Esophagus squamous epithelium (tissue), 5 donors: ENCODE data around the gene STS. TPM values are rescaled to one million over a fixed set of nuclear protein-coding genes. Genes with fewer than 3 reads are reported as not detected.

Experiments
- DNase-seq: peaks from one replicate; lab custom pipeline; 2025; lab: John Stamatoyannopoulos, UW
- H3K27ac ChIP-seq, 4 donors: fragments of 200-600 bp; sonication (generic); one replicate each; pipeline ENCODE4 v1.5.1; 2016 to 2019; ENCODE audit warnings: mild to moderate bottlenecking in 1 of 4
- H3K27me3 ChIP-seq, 4 donors: fragments of 200-600 bp; sonication (generic); 1 replicate in 3 of 4; 2 replicates in 1 of 4; pipeline versions ENCODE4 v1.5.1 to v1.6.0; 2017 to 2021; ENCODE audit warnings: antibody characterized with exemption in 1 of 4
- H3K36me3 ChIP-seq, 3 donors: fragments of 200-600 bp; sonication (generic); one replicate each; pipeline ENCODE4 v1.5.1; 2016 to 2019
- H3K4me1 ChIP-seq, 3 donors: fragments of 200-600 bp; sonication (generic); one replicate each; pipeline ENCODE4 v1.5.1; 2017 to 2019
- H3K4me3 ChIP-seq, 4 donors: fragments of 200-600 bp; sonication (generic); 1 replicate in 3 of 4; 2 replicates in 1 of 4; pipeline ENCODE4 v1.5.1; 2016 to 2019; ENCODE audit warnings: mild to moderate bottlenecking in 2 of 4, moderate library complexity in 1 of 4
- H3K9me3 ChIP-seq, 3 donors: fragments of 200-600 bp; sonication (generic); one replicate each; pipeline ENCODE4 v1.5.1; 2016 to 2019
- POLR2A ChIP-seq, 4 donors: fragments of 450-650 bp; IDR thresholded peaks; one replicate each; pipeline ENCODE4 v1.6.1; 2017; ENCODE audit warnings: antibody characterized with exemption in 4 of 4, mild to moderate bottlenecking in 4 of 4, moderate library complexity in 3 of 4
- WGBS, 2 donors: methylation state at CpG; one replicate each; pipeline ENCODE4 v1.1.5; 2018; 5-methylcytosine and 5-hydroxymethylcytosine counted together
- intact Hi-C: fragments of 100-400 bp; cut with DNase I; formaldehyde crosslinking; loops from one replicate; pipeline ENCODE4 v1.15.0; 2022
- total RNA-seq, 4 donors: library from RNA; depleted of rRNA; stranded (reverse); fragments of >200 nt; gene quantifications; one replicate each; pipeline ENCODE4 v1.1.0, GENCODE V29; 2016
- TF ChIP-seq, protein P1 (sequence below), 6 experiments: fragments of 450-650 bp in 4 of 6; fragments of 200-600 bp in 2 of 6; sonication (generic) in 2 of 6; IDR thresholded peaks; one replicate each; pipeline ENCODE4 v1.5.1; 2016 to 2019; ENCODE audit warnings: antibody characterized with exemption in 6 of 6, mild to moderate bottlenecking in 4 of 6, moderate library complexity in 4 of 6
- donor health status: DM: yes; HTN: yes; CAD: no.

The STS gene
- total RNA-seq, 4 donors from 2014 or later: 1.5 to 4.8 (median 2.3) TPM

DNA sequence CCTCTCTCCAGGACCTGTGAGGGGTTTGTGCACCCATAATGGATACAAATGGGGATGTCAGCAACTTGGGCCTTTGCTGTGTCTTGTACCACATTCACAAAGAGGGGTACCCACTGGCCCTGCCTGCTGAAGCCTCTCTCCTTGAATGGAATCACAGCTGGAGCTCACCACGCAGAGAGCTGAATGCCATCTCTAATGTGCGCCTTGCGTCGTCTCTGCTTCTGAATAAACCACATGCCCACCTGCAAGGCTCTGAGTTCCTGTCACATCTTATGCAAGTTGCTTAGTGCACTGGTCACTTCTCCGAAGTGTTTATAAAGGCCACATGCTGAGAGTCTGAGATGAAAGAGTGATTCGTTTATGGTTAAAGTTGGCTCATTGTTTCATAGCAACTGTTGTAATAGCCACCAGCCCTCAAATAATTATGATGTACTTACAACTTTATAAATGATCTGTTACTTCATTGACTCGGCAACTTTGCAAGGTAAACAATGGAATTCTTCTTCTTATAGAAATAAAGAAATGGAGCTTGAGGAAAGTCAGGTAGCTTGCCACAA lies 6.6 kb downstream of the STS start:
- intact Hi-C loops: no loop called here
- H3K4me1 ChIP-seq: peaks cover 0 to 5% (median 0%) of the 10 kb centered on the region in 3 donors
- H3K27me3 ChIP-seq: no peaks in the 10 kb centered on the region
- no peak for TF ChIP-seq POLR2A (IDR thresholded peaks at IDR 0.05)
- TF ChIP-seq, protein P1, sequence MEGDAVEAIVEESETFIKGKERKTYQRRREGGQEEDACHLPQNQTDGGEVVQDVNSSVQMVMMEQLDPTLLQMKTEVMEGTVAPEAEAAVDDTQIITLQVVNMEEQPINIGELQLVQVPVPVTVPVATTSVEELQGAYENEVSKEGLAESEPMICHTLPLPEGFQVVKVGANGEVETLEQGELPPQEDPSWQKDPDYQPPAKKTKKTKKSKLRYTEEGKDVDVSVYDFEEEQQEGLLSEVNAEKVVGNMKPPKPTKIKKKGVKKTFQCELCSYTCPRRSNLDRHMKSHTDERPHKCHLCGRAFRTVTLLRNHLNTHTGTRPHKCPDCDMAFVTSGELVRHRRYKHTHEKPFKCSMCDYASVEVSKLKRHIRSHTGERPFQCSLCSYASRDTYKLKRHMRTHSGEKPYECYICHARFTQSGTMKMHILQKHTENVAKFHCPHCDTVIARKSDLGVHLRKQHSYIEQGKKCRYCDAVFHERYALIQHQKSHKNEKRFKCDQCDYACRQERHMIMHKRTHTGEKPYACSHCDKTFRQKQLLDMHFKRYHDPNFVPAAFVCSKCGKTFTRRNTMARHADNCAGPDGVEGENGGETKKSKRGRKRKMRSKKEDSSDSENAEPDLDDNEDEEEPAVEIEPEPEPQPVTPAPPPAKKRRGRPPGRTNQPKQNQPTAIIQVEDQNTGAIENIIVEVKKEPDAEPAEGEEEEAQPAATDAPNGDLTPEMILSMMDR (IDR thresholded peaks at IDR 0.05): no peak
- H3K36me3 ChIP-seq: no peaks in the 10 kb centered on the region
- H3K4me3 ChIP-seq: no peak overlapping the region
- 60 to 76% methylated on average over 3 to 7 of the region's 7 CpGs for WGBS, 2 donors
- H3K27ac ChIP-seq: no peak overlapping the region
- DNase-seq: no peak
- no peaks in the 10 kb centered on the region for H3K9me3 ChIP-seq

DNA sequence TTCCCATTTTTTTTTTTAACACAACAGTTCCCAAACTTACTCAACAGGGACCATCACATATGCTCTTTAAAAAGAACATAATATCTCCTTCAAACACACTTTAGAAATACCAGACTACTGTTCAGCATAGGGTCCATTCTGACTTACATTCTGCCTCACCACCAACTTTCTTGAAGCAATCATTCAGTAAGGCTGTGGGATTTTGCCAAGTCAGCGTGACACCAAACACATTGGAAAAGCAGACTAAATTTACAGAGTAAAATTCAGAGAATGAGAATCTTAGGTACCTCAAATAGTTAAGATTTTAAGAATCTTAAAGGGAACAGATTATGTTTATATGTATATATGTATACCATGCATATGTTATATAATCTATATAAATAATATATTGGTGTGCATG lies 7.7 kb downstream of the STS start:
- no peak overlapping the region for H3K27ac ChIP-seq
- H3K36me3 ChIP-seq: no peaks in the 10 kb centered on the region
- WGBS, 2 donors: 75 to 93% methylated on average over 1 of the region's 1 CpG
- no peaks in the 10 kb centered on the region for H3K27me3 ChIP-seq
- H3K4me1 ChIP-seq: peaks cover 0 to 15% (median 0%) of the 10 kb centered on the region in 3 donors
- intact Hi-C loops: no loop called here
- H3K4me3 ChIP-seq: no peak overlapping the region
- no peak for DNase-seq
- no peaks in the 10 kb centered on the region for H3K9me3 ChIP-seq
- TF ChIP-seq, protein P1 (IDR thresholded peaks at IDR 0.05): no peak
- no peak for TF ChIP-seq POLR2A (IDR thresholded peaks at IDR 0.05)

DNA sequence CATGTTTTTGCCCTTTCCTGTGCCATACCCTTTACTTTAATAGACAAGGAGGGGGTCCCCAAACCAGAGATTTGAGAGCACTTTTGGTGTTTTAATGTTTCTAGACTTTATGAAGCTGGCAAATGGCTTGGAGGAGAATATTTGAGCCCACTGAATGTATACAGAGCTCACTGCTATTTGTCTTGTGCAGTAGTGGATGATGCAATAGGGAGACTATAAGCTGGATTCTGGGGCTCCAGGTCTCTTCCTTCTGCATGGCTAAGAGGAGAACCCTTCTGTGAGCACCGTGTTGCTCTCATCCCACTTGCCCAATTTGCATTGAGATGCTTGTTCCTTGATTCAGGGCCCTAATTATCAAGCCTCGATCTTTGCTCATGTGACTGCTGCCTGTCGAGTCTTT lies 9.4 kb downstream of the STS start:
- DNase-seq: no peak
- 79 to 94% methylated on average over 2 to 3 of the region's 3 CpGs for WGBS, 2 donors
- H3K27me3 ChIP-seq: no peaks in the 10 kb centered on the region

DNA sequence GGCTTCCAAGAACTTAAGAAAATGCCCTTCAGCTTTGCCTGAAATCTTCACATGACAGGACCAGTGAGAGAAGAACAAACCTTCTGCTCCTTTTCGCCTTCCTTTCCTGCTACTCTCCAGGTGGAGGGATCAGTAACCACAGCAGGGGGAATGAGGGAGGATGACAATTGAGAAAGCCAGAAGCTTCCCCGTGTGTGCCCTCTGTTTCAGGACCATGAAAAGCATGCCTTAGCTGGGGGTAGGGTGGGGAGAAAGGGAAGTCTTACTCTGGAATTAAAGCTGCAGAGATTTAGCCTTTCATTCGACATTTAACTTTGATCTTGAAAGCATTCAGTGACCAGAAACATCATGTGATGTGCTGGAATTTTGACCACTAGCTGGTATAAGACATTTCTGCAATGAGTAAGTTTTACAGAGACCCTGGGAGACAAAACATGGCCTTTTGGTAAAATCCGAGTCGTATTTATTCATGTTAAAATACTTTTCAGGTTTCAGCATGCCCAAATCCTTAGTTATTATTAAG lies 11.0 kb downstream of the STS start:
- TF ChIP-seq, protein P1 (IDR thresholded peaks at IDR 0.05): no peak
- TF ChIP-seq POLR2A (IDR thresholded peaks at IDR 0.05): no peak
- Histone ChIP-seq H3K27ac (no peak overlapping the region), H3K4me3 (no peak overlapping the region), H3K4me1 (peaks cover 0 to 15% (median 0%) of the 10 kb centered on the region in 3 donors), H3K9me3 (no peaks in the 10 kb centered on the region), H3K36me3 (no peaks in the 10 kb centered on the region), H3K27me3 (no peaks in the 10 kb centered on the region)
- DNase-seq: no peak
- WGBS, 2 donors: 0 to 57% methylated on average over 2 to 5 of the region's 5 CpGs
- intact Hi-C loops: no loop called here

More for the DNA sequence above, 9.4 kb downstream of the STS start:
- intact Hi-C loops: no loop called here
- TF ChIP-seq, protein P1 (IDR thresholded peaks at IDR 0.05): no peak
- TF ChIP-seq POLR2A (IDR thresholded peaks at IDR 0.05): no peak
- H3K4me3 ChIP-seq: no peak overlapping the region
- H3K4me1 ChIP-seq: peaks cover 0 to 15% (median 0%) of the 10 kb centered on the region in 3 donors
- H3K9me3 ChIP-seq: no peaks in the 10 kb centered on the region
- H3K27ac ChIP-seq: no peak overlapping the region
- H3K36me3 ChIP-seq: no peaks in the 10 kb centered on the region

DNA sequence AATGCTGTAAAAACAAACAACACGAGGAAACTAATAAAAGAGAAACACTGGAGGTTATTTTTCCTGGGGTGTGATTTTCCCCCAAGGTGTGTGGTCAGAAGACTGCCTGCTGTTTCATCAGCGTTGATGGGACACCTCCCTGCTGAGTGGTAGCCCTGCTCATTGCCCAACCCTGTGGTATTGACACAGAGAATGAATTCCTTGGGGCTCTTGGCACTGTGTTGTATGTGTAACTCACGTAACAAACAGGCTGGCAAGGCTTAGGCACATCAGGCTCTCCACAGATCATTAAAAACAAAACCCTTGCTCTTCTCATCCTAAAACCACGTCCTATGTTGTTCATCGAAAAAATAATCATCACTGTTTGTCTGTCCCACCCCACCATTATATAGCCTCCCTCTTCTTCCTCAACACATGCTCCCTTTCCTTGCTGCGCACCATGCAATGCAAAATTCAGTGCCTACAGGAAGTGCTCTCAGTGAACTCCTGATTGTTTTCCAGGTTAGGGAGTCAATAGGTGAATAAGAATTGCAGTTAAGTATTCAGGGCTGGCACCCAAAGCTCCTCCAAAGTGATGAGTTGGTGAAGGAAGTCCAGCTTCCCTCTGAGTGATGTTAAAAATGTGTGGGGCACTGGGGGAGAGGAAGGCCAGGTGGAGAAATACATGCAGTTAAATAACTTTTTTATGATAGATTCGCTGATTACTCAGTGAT lies 11.8 kb downstream of the STS start:
- H3K9me3 ChIP-seq: no peaks in the 10 kb centered on the region
- no peak overlapping the region for H3K27ac ChIP-seq
- DNase-seq: no peak
- peaks cover 0 to 15% (median 0%) of the 10 kb centered on the region in 3 donors for H3K4me1 ChIP-seq
- H3K27me3 ChIP-seq: no peaks in the 10 kb centered on the region
- WGBS, 2 donors: 39 to 52% methylated on average over 7 of the region's 7 CpGs
- H3K36me3 ChIP-seq: no peaks in the 10 kb centered on the region
- no peak overlapping the region for H3K4me3 ChIP-seq
- TF ChIP-seq, protein P1 (IDR thresholded peaks at IDR 0.05): no peak
- no peak for TF ChIP-seq POLR2A (IDR thresholded peaks at IDR 0.05)
- intact Hi-C loops: no loop called here
